GM19324 (cell line): ENCODE measurements around the gene FHIT.

Experiments
- ATAC-seq: cut with Tn5 transposase; IDR thresholded peaks from one replicate; pipeline ENCODE4 v1.9.1; 2021; ENCODE audit warnings: mild to moderate bottlenecking, moderate library complexity; ENCODE audit not compliant: unreplicated experiment, low FRiP score

Gene FHIT

GRCh38 chr3:60798456-60798855 is 452.8 kb downstream of the FHIT start:
- ATAC-seq, result no peak

GRCh38 chr3:60792249-60792852 is 458.9 kb downstream of the FHIT start:
- no peak for ATAC-seq

- ATAC-seq, result no peak
Measured at GRCh38 chr3:60788185-60788584, 463.1 kb downstream of the FHIT start.

GRCh38 chr3:60781935-60782334 is 469.3 kb downstream of the FHIT start:
- no peak for ATAC-seq

GRCh38 chr3:60779637-60780036 is 471.6 kb downstream of the FHIT start:
- no peak for ATAC-seq

- no peak for ATAC-seq
Measured at GRCh38 chr3:60775985-60776384, 475.3 kb downstream of the FHIT start.

- ATAC-seq, result no peak
Measured at GRCh38 chr3:60774617-60775016, 476.6 kb downstream of the FHIT start.

GRCh38 chr3:60772584-60772983 is 478.7 kb downstream of the FHIT start:
- ATAC-seq, result no peak

GRCh38 chr3:60771766-60772165 is 479.5 kb downstream of the FHIT start:
- ATAC-seq, result no peak

GRCh38 chr3:60770532-60770931 is 480.7 kb downstream of the FHIT start:
- no peak for ATAC-seq

- no peak for ATAC-seq
Measured at GRCh38 chr3:60767536-60767935, 483.7 kb downstream of the FHIT start.

- no peak for ATAC-seq
Measured at GRCh38 chr3:60765776-60766175, 485.5 kb downstream of the FHIT start.

GRCh38 chr3:60764870-60765269 is 486.4 kb downstream of the FHIT start:
- no peak for ATAC-seq

- no peak for ATAC-seq
Measured at GRCh38 chr3:60760145-60760544, 491.1 kb downstream of the FHIT start.

GRCh38 chr3:60759439-60759838 is 491.8 kb downstream of the FHIT start:
- ATAC-seq, result no peak

- ATAC-seq, result no peak
Measured at GRCh38 chr3:60758831-60759230, 492.4 kb downstream of the FHIT start.

GRCh38 chr3:60758171-60758570 is 493.1 kb downstream of the FHIT start:
- no peak for ATAC-seq

- ATAC-seq, result no peak
Measured at GRCh38 chr3:60757724-60758123, 493.5 kb downstream of the FHIT start.

GRCh38 chr3:60756241-60757030 is 494.8 kb downstream of the FHIT start:
- no peak for ATAC-seq

- no peak for ATAC-seq
Measured at GRCh38 chr3:60755094-60755493, 496.2 kb downstream of the FHIT start.

GRCh38 chr3:60754617-60755016 is 496.6 kb downstream of the FHIT start:
- no peak for ATAC-seq

GRCh38 chr3:60752809-60753208 is 498.4 kb downstream of the FHIT start:
- ATAC-seq, result no peak
